ENCODE measurements around the gene AFG1L. TPM values are rescaled to one million over a fixed set of nuclear protein-coding genes. Genes with fewer than 3 reads are reported as not detected.

The AFG1L gene
- total RNA-seq, 2 donors from 2014 or later: 10.5 to 11.1 TPM

DNA sequence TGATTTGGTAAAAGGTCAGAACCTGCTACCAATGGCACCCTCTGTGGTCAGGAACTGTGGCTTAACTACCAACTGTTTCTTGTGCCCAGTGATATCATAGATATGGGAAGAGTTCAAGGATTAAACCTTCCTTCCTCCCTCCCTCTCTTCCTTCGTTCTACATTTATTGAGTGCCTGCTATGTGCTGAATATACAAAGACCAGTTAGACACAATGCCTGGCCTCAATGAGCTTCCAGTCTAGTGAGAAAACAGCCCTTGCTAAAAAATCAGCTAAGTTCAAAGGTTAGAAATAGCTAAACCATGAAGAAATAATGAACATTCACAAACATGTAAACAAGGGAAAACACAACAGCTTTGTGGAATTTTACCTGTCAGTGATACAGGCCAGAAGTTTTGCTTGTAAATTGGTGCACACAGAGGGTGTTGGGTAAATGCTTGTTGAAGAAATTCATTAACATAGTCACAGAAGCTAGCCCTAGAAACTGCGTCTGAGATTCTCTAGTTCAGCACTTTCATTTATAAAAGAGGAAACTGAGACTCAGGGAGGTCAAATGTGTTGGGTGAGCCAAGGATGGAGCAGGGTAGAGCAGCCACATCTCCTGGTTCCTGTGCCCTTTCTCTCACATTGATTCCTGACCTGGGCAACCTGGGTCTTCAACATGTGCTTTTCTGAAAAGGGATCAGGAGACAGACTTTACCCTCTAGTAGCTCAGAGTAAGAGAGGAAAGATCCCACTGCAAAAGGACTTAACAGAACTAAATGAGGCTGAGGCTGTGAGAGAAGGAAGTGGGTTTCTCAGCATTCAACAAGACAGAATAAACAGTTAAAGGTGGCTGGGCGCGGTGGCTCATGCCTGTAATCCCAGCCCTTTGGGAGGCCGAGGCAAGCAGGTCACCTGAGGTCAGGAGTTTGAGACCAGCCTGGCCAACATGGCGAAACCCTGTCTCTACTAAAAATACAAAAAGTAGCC lies 251.5 kb downstream of the AFG1L start:
- TF ChIP-seq, protein P1, sequence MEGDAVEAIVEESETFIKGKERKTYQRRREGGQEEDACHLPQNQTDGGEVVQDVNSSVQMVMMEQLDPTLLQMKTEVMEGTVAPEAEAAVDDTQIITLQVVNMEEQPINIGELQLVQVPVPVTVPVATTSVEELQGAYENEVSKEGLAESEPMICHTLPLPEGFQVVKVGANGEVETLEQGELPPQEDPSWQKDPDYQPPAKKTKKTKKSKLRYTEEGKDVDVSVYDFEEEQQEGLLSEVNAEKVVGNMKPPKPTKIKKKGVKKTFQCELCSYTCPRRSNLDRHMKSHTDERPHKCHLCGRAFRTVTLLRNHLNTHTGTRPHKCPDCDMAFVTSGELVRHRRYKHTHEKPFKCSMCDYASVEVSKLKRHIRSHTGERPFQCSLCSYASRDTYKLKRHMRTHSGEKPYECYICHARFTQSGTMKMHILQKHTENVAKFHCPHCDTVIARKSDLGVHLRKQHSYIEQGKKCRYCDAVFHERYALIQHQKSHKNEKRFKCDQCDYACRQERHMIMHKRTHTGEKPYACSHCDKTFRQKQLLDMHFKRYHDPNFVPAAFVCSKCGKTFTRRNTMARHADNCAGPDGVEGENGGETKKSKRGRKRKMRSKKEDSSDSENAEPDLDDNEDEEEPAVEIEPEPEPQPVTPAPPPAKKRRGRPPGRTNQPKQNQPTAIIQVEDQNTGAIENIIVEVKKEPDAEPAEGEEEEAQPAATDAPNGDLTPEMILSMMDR (conservative IDR thresholded peaks at IDR 0.05): no peak
- peaks cover 20% of the 10 kb centered on the region for H3K27me3 Mint-ChIP-seq (ENCODE audit: insufficient read depth)
- Histone ChIP-seq H3K4me1 (ENCODE audit: control insufficient read depth, insufficient read depth, low read length) (no peaks in the 10 kb centered on the region), H3K27me3 (ENCODE audit: control insufficient read depth, insufficient read depth, low read length, poor library complexity, severe bottlenecking) (no peaks in the 10 kb centered on the region), H3K4me3 (ENCODE audit: low read length) (no peak overlapping the region), H3K36me3 (ENCODE audit: control insufficient read depth, insufficient read depth, low read length) (no peaks in the 10 kb centered on the region), H3K9me3 (ENCODE audit: control insufficient read depth, low read length) (no peaks in the 10 kb centered on the region), H3K27ac (ENCODE audit: low read depth, low read length) (no peak overlapping the region), H3K9ac (ENCODE audit: extremely low read depth, low read length, poor library complexity, severe bottlenecking) (no peak overlapping the region)
- no peaks in the 10 kb centered on the region for H3K9me3 Mint-ChIP-seq
- 90 to 93% methylated on average over 2 to 6 of the region's 6 CpGs for WGBS, 2 experiments (ENCODE audit: insufficient coverage in 1 of 2, insufficient read length in 1 of 2)
- no peak overlapping the region for H3K4me3 Mint-ChIP-seq
- no peaks in the 10 kb centered on the region for H3K4me1 Mint-ChIP-seq
- H3K27ac Mint-ChIP-seq: no peak overlapping the region
- DNase-seq: no peak
- no peaks in the 10 kb centered on the region for H3K36me3 Mint-ChIP-seq (ENCODE audit: low read depth)

DNA sequence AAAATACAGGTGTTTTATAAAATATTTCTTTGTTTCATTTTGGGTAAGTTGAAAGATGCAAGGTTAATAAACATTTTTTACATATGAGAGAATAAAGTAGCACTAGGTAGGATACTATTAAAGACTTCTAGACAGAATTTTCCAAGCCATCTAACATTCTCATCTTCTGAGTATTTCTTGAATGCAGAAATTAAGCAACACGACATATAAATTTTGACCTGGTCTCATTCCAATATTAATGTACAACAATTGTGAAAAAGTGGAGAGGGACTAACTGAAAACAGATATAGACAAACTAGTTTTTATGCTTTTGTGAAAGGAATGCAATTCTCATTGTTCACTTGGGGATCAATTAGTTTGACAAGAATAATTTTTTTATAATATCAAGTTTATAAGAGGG lies 254.4 kb downstream of the AFG1L start:
- no peak for DNase-seq
- H3K9me3 ChIP-seq (ENCODE audit: control insufficient read depth, low read length): no peaks in the 10 kb centered on the region
- no peak overlapping the region for H3K9ac ChIP-seq (ENCODE audit: extremely low read depth, low read length, poor library complexity, severe bottlenecking)
- no peaks in the 10 kb centered on the region for H3K36me3 ChIP-seq (ENCODE audit: control insufficient read depth, insufficient read depth, low read length)
- WGBS, 2 experiments (ENCODE audit: insufficient coverage in 1 of 2, insufficient read length in 1 of 2): 92% methylated on average over 1 of the region's 1 CpG; no CpG with 5 or more reads in 1 of the 2 experiments
- no peak overlapping the region for H3K4me3 ChIP-seq (ENCODE audit: low read length)
- Mint-ChIP-seq H3K27me3 (ENCODE audit: insufficient read depth) (peaks cover 16% of the 10 kb centered on the region), H3K9me3 (no peaks in the 10 kb centered on the region), H3K4me3 (no peak overlapping the region), H3K4me1 (no peaks in the 10 kb centered on the region), H3K36me3 (ENCODE audit: low read depth) (no peaks in the 10 kb centered on the region), H3K27ac (no peak overlapping the region)
- H3K4me1 ChIP-seq (ENCODE audit: control insufficient read depth, insufficient read depth, low read length): no peaks in the 10 kb centered on the region
- TF ChIP-seq, protein P1 (conservative IDR thresholded peaks at IDR 0.05): no peak
- no peak overlapping the region for H3K27ac ChIP-seq (ENCODE audit: low read depth, low read length)
- H3K27me3 ChIP-seq (ENCODE audit: control insufficient read depth, insufficient read depth, low read length, poor library complexity, severe bottlenecking): peaks cover 8% of the 10 kb centered on the region

DNA sequence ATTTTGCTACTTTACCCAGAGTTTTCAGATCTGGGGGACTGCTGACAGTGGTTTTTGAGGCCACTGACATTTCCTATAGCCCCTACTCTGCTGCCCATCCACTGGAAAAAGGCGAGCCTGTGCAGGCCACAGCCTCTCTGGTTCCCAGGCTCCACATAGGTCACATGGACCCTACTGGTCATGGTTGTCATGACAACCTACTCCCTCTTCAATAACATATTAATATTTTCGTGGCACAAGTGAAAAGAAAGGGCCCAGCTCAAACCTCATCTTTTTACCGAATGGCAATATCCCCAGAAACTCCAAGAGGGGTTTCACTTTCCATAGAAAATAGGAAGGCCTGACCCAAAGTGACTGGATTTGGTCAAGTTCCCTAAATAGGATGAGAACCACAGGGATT lies 254.9 kb downstream of the AFG1L start:
- Histone ChIP-seq H3K36me3 (ENCODE audit: control insufficient read depth, insufficient read depth, low read length) (no peaks in the 10 kb centered on the region), H3K4me1 (ENCODE audit: control insufficient read depth, insufficient read depth, low read length) (no peaks in the 10 kb centered on the region), H3K27ac (ENCODE audit: low read depth, low read length) (no peak overlapping the region), H3K27me3 (ENCODE audit: control insufficient read depth, insufficient read depth, low read length, poor library complexity, severe bottlenecking) (peaks cover 13% of the 10 kb centered on the region), H3K9me3 (ENCODE audit: control insufficient read depth, low read length) (no peaks in the 10 kb centered on the region), H3K9ac (ENCODE audit: extremely low read depth, low read length, poor library complexity, severe bottlenecking) (no peak overlapping the region), H3K4me3 (ENCODE audit: low read length) (no peak overlapping the region)
- 85 to 100% methylated on average over 1 to 3 of the region's 3 CpGs for WGBS, 2 experiments (ENCODE audit: insufficient coverage in 1 of 2, insufficient read length in 1 of 2)
- no peaks in the 10 kb centered on the region for H3K9me3 Mint-ChIP-seq
- no peaks in the 10 kb centered on the region for H3K36me3 Mint-ChIP-seq (ENCODE audit: low read depth)
- H3K4me3 Mint-ChIP-seq: no peak overlapping the region
- H3K27ac Mint-ChIP-seq: no peak overlapping the region
- H3K4me1 Mint-ChIP-seq: no peaks in the 10 kb centered on the region
- H3K27me3 Mint-ChIP-seq (ENCODE audit: insufficient read depth): peaks cover 18% of the 10 kb centered on the region
- DNase-seq: no peak
- TF ChIP-seq, protein P1 (conservative IDR thresholded peaks at IDR 0.05): peak; percentile 25

Measured in endodermal cell (in vitro differentiated cells).